ENCODE results near the gene P2RY13. TPM values are rescaled to one million over a fixed set of nuclear protein-coding genes. Genes with fewer than 3 reads are reported as not detected.

Gene P2RY13
- total and polyA plus RNA-seq, 10 of the 15 experiments (the other 5 are each of a cell fraction or from before 2014, with no cell fraction given) = not detected

- TF ChIP-seq ZNF687 (IDR thresholded peaks at IDR 0.05) (no peak), WRNIP1 (IDR thresholded peaks at IDR 0.05; ENCODE audit: borderline replicate concordance, low read depth, low read length) (no peak), CREB1 (IDR thresholded peaks at IDR 0.05; ENCODE audit: low read depth) (no peak), KLF5 (IDR thresholded peaks at IDR 0.05; ENCODE audit: partially characterized antibody) (no peak), NR2F1 (conservative IDR thresholded peaks at IDR 0.05) (no peak), ATF7 (IDR thresholded peaks at IDR 0.05; ENCODE audit: low read depth) (no peak), ZZZ3 (IDR thresholded peaks at IDR 0.05; ENCODE audit: control insufficient read depth, insufficient read length, low read depth) (no peak), TBL1XR1 (IDR thresholded peaks at IDR 0.05; ENCODE audit: low read depth, low read length) (no peak), MTA3 (IDR thresholded peaks at IDR 0.05; ENCODE audit: borderline replicate concordance, low read length) (no peak), JUND (IDR thresholded peaks at IDR 0.05; ENCODE audit: low read depth, low read length) (no peak)
Measured at GRCh38 chr3:151330899-151331298, 1.6 kb upstream of the P2RY13 start (continued).

GRCh38 chr3:151330379-151330778 is 1.0 kb upstream of the P2RY13 start:
- intact Hi-C loops (cut with micrococcal nuclease; ENCODE audit: unreplicated experiment) (no loop called here), in situ Hi-C loops (cut with MboI) (no loop called here)
- Histone ChIP-seq H4K20me1 (ENCODE audit: control insufficient read depth, insufficient read depth) (no peaks in the 10 kb centered on the region), H2AFZ (ENCODE audit: control insufficient read depth, low read depth, low read length) (no peak overlapping the region), H3K4me2 (ENCODE audit: control insufficient read depth, insufficient read depth) (no peak overlapping the region), H3K9ac (ENCODE audit: control insufficient read depth, insufficient read depth, low read length) (no peak overlapping the region), H3K9me3 (replicated peaks; ENCODE audit: control insufficient read depth, insufficient read depth, low read length) (no peaks in the 10 kb centered on the region), H3K27me3 (replicated peaks in 1 of 2; ENCODE audit: control insufficient read depth in 2 of 2, insufficient read depth in 2 of 2, low read length in 1 of 2) (0 out of 4 replicates have a peak, but pooled peaks cover 0 to 3% of the 10 kb centered on the region in 2 experiments), H3K4me3 (no peak overlapping the region), H3K4me1 (ENCODE audit: control insufficient read depth, insufficient read depth, low read length) (no peaks in the 10 kb centered on the region), H3K36me3 (ENCODE audit: control insufficient read depth in 2 of 2, insufficient read depth in 2 of 2, low read length in 1 of 2) (no peaks in the 10 kb centered on the region), H3K79me2 (ENCODE audit: control insufficient read depth, insufficient read depth, low read length) (no peaks in the 10 kb centered on the region), H3K27ac (ENCODE audit: control insufficient read depth, insufficient read depth) (no peak overlapping the region)
- BruUV-seq (replicated peaks) = no TSS peak
- no peak for ATAC-seq
- RAD21 ChIA-PET (ENCODE audit: unreplicated experiment) = no interaction called here
- no peak for DNase-seq (ENCODE audit: low read depth, low spot score)
- POLR2A ChIA-PET = no interaction called here
- WGBS (ENCODE audit: insufficient coverage, insufficient replicate concordance, low lambda C conversion rate, missing lambda C conversion rate) = 19% methylated on average over 4 of the region's 4 CpGs
- no peak for FAIRE-seq
- CTCF ChIA-PET = interaction anchor here (0.9 to 2.4 kb wide), 2 partner anchors 103 to 509 kb away, joined by 3 to 8 read pairs; no protein-coding TSS in a partner anchor
- SMC1A ChIA-PET (ENCODE audit: uncharacterized antibody, unreplicated experiment) = no interaction called here
- TF ChIP-seq SREBF2 (IDR thresholded peaks at IDR 0.05; ENCODE audit: low read length) (no peak), WRNIP1 (IDR thresholded peaks at IDR 0.05; ENCODE audit: borderline replicate concordance, low read depth, low read length) (no peak), FOXK2 (IDR thresholded peaks at IDR 0.05) (no peak), EGR1 (IDR thresholded peaks at IDR 0.05; ENCODE audit: borderline replicate concordance in 1 of 2, low read depth in 2 of 2, low read length in 2 of 2) (no peak), HDGF (IDR thresholded peaks at IDR 0.05) (no peak), ZBED1 (IDR thresholded peaks at IDR 0.05; ENCODE audit: borderline replicate concordance) (no peak), SMC3 (IDR thresholded peaks at IDR 0.05; ENCODE audit: borderline replicate concordance, low read length) (no peak), POU2F2 (IDR thresholded peaks at IDR 0.05; ENCODE audit: borderline replicate concordance, low read depth, low read length) (no peak), NFYA (IDR thresholded peaks at IDR 0.05; ENCODE audit: borderline replicate concordance, low read depth, low read length) (no peak), POLR2A (IDR thresholded peaks at IDR 0.05; ENCODE audit: low read depth, low read length) (no peak), ZNF384 (IDR thresholded peaks at IDR 0.05; ENCODE audit: borderline replicate concordance, low read depth, low read length) (no peak), KAT2A (conservative IDR thresholded peaks at IDR 0.05; ENCODE audit: control insufficient read depth, low read depth, low read length) (no peak), ZSCAN29 (IDR thresholded peaks at IDR 0.05) (no peak), ATF7 (IDR thresholded peaks at IDR 0.05; ENCODE audit: low read depth) (no peak), SUPT20H (IDR thresholded peaks at IDR 0.05; ENCODE audit: borderline replicate concordance, control insufficient read depth, low read depth, low read length) (no peak), CREB1 (IDR thresholded peaks at IDR 0.05; ENCODE audit: low read depth) (no peak)
